Caco-2 (cell line): ENCODE measurements around the gene AIFM1. TPM values are rescaled to one million over a fixed set of nuclear protein-coding genes. Genes with fewer than 3 reads are reported as not detected.

Experiments used
- BruUV-seq: library from RNA; stranded (reverse); fragments of 400-500 nt; replicated peaks from 2 replicates; lab custom pipeline; 2021; lab: Mats Ljungman, UMichigan
- CTCF ChIA-PET: fragments of 300-600 bp; sonication (Branson Sonifier 250); formaldehyde crosslinking; loops from one replicate; lab custom pipeline; 2022; ENCODE audit warnings: antibody characterized with exemption; lab: Charles Lee
- POLR2A ChIA-PET: fragments of 300-600 bp; sonication (Branson Sonifier 250); formaldehyde crosslinking; loops from one replicate; lab custom pipeline; 2022; ENCODE audit warnings: antibody characterized with exemption; lab: Charles Lee
- DNase-seq, 2 experiments: peaks; one replicate each; pipeline versions ENCODE4 v3.0.0 to v3.0.0-alpha.2; 2020 to 2022
- H3K27me3 ChIP-seq: replicated peaks from 2 replicates; pipeline ENCODE4 v1.6.0; 2011; ENCODE audit warnings: low read length; ENCODE audit not compliant: control insufficient read depth, insufficient read depth
- H3K36me3 ChIP-seq: 2 replicates; pipeline ENCODE4 v1.5.1; 2011; ENCODE audit warnings: low read length; ENCODE audit not compliant: control insufficient read depth, insufficient read depth
- H3K4me1 ChIP-seq: fragments of 250-450 bp; sonication (Bioruptor Pico); 2 replicates; pipeline ENCODE4 v1.5.1; 2020; ENCODE audit warnings: mild to moderate bottlenecking
- H3K4me3 ChIP-seq: 2 replicates; pipeline ENCODE4 v1.5.1; 2011; ENCODE audit warnings: low read depth, mild to moderate bottlenecking, control low read depth, low read length
- H3K9me3 ChIP-seq: fragments of 250-450 bp; sonication (Bioruptor Pico); 2 replicates; pipeline ENCODE4 v1.5.1; 2020; ENCODE audit warnings: mild to moderate bottlenecking, moderate library complexity
- H3K27ac Mint-ChIP-seq: one replicate; pipeline ENCODE4 v1.8.0; 2022; ENCODE audit warnings: mixed read lengths; ENCODE audit not compliant: unreplicated experiment
- H3K27me3 Mint-ChIP-seq: one replicate; pipeline ENCODE4 v1.8.0; 2022; ENCODE audit warnings: mixed read lengths; ENCODE audit not compliant: insufficient read depth, unreplicated experiment
- H3K36me3 Mint-ChIP-seq: one replicate; pipeline ENCODE4 v1.8.0; 2022; ENCODE audit warnings: mild to moderate bottlenecking, mixed read lengths; ENCODE audit not compliant: insufficient read depth, unreplicated experiment
- H3K4me1 Mint-ChIP-seq: one replicate; pipeline ENCODE4 v1.8.0; 2022; ENCODE audit warnings: low read depth, mixed read lengths; ENCODE audit not compliant: unreplicated experiment
- H3K4me3 Mint-ChIP-seq: one replicate; pipeline ENCODE4 v1.8.0; 2022; ENCODE audit warnings: mild to moderate bottlenecking, moderate library complexity, mixed read lengths; ENCODE audit not compliant: unreplicated experiment
- H3K9me3 Mint-ChIP-seq: one replicate; pipeline ENCODE4 v1.8.0; 2022; ENCODE audit warnings: mixed read lengths; ENCODE audit not compliant: unreplicated experiment
- CTCF ChIP-seq, 2 experiments: fragments of 200-600 bp in 1 of 2; IDR thresholded peaks; 1 replicate in 1 of 2; 2 replicates in 1 of 2; pipeline versions ENCODE4 v1.5.1 to v1.8.0; 2011 to 2022; ENCODE audit warnings: antibody characterized with exemption in 1 of 2, control low read depth in 1 of 2, inconsistent platforms in 1 of 2, low read depth in 1 of 2, low read length in 1 of 2, mild to moderate bottlenecking in 1 of 2, moderate library complexity in 1 of 2; ENCODE audit not compliant: insufficient read depth in 1 of 2, severe bottlenecking in 1 of 2, unreplicated experiment in 1 of 2
- intact Hi-C: fragments of 100-400 bp; cut with micrococcal nuclease; formaldehyde crosslinking; loops from one replicate; pipeline ENCODE4 v1.10.0; 2022; ENCODE audit not compliant: unreplicated experiment
- total RNA-seq: library from RNA; stranded (reverse); gene quantifications from 2 replicates; pipeline ENCODE4 v1.2.3, GENCODE V29; 2022

Gene AIFM1
- total RNA-seq, 1 experiment from 2014 or later = 53.0 TPM

GRCh38 chrX:130098210-130098552 lies 67.5 kb downstream of the AIFM1 start:
- H3K36me3 ChIP-seq = no peaks in the 10 kb centered on the region
- DNase-seq = no peak
- Mint-ChIP-seq H3K27ac (no peak overlapping the region), H3K9me3 (no peaks in the 10 kb centered on the region), H3K36me3 (peaks cover 22% of the 10 kb centered on the region), H3K27me3 (no peaks in the 10 kb centered on the region), H3K4me1 (peaks cover 12% of the 10 kb centered on the region), H3K4me3 (no peak overlapping the region)
- peaks cover 13% of the 10 kb centered on the region for H3K4me1 ChIP-seq
- ChIA-PET POLR2A (no interaction called here), CTCF (interaction anchor here (1.0 kb wide), 1 partner anchor 18 kb away, joined by 3 read pairs; no protein-coding TSS in a partner anchor)
- no peak for TF ChIP-seq CTCF (IDR thresholded peaks at IDR 0.05; ENCODE audit: insufficient read depth in 1 of 2, low read depth in 1 of 2, low read length in 1 of 2, severe bottlenecking in 1 of 2, unreplicated experiment in 1 of 2)
- intact Hi-C loops = no loop called here
- H3K9me3 ChIP-seq = no peaks in the 10 kb centered on the region
- no TSS peak for BruUV-seq
- no peaks in the 10 kb centered on the region for H3K27me3 ChIP-seq
- no peak overlapping the region for H3K4me3 ChIP-seq

GRCh38 chrX:130097507-130098209 lies 68.0 kb downstream of the AIFM1 start:
- H3K27me3 ChIP-seq = no peaks in the 10 kb centered on the region
- H3K36me3 ChIP-seq = no peaks in the 10 kb centered on the region
- peak in 1 of 2 experiments; percentile 32 for DNase-seq
- CTCF ChIA-PET = no interaction called here
- no TSS peak for BruUV-seq
- Mint-ChIP-seq H3K36me3 (peaks cover 22% of the 10 kb centered on the region), H3K27me3 (no peaks in the 10 kb centered on the region), H3K27ac (no peak overlapping the region), H3K9me3 (no peaks in the 10 kb centered on the region), H3K4me3 (no peak overlapping the region), H3K4me1 (peaks cover 11% of the 10 kb centered on the region)
- H3K4me1 ChIP-seq = peaks cover 13% of the 10 kb centered on the region
- POLR2A ChIA-PET = no interaction called here
- no peak overlapping the region for H3K4me3 ChIP-seq
- intact Hi-C loops = no loop called here
- no peak for TF ChIP-seq CTCF (IDR thresholded peaks at IDR 0.05; ENCODE audit: insufficient read depth in 1 of 2, low read depth in 1 of 2, low read length in 1 of 2, severe bottlenecking in 1 of 2, unreplicated experiment in 1 of 2)
- no peaks in the 10 kb centered on the region for H3K9me3 ChIP-seq

GRCh38 chrX:130095249-130096030 lies 70.2 kb downstream of the AIFM1 start:
- Mint-ChIP-seq H3K4me1 (peaks cover 7% of the 10 kb centered on the region), H3K9me3 (no peaks in the 10 kb centered on the region), H3K36me3 (peaks cover 7% of the 10 kb centered on the region), H3K27me3 (no peaks in the 10 kb centered on the region), H3K27ac (no peak overlapping the region), H3K4me3 (no peak overlapping the region)
- intact Hi-C loops = no loop called here
- H3K27me3 ChIP-seq = no peaks in the 10 kb centered on the region
- no peaks in the 10 kb centered on the region for H3K9me3 ChIP-seq
- ChIA-PET POLR2A (no interaction called here), CTCF (interaction anchor here (0.5 kb wide), 1 partner anchor 12 kb away, joined by 6 read pairs; no protein-coding TSS in a partner anchor)
- no peak for DNase-seq
- H3K36me3 ChIP-seq = no peaks in the 10 kb centered on the region
- no peak for TF ChIP-seq CTCF (IDR thresholded peaks at IDR 0.05; ENCODE audit: insufficient read depth in 1 of 2, low read depth in 1 of 2, low read length in 1 of 2, severe bottlenecking in 1 of 2, unreplicated experiment in 1 of 2)
- H3K4me3 ChIP-seq = no peak overlapping the region
- H3K4me1 ChIP-seq = peaks cover 13% of the 10 kb centered on the region
- no TSS peak for BruUV-seq
